ENCODE data around the gene ZNRF3. TPM values are rescaled to one million over a fixed set of nuclear protein-coding genes. Genes with fewer than 3 reads are reported as not detected.

Gene ZNRF3
- total and polyA plus RNA-seq, 9 donors, result 7.4 to 24.3 (median 11.6) TPM

- Histone ChIP-seq H3K27me3 (no peaks in the 10 kb centered on the region), H3K4me1 (ENCODE audit: insufficient read depth) (peaks cover 1% of the 10 kb centered on the region), H3K27ac (no peak overlapping the region), H3K36me3 (no peaks in the 10 kb centered on the region), H3K4me3 (no peak overlapping the region), H3K9me3 (no peaks in the 10 kb centered on the region)
- intact Hi-C loops (cut with DNase I), result no loop called here
- TF ChIP-seq POLR2A (IDR thresholded peaks at IDR 0.05) (no peak), CTCF (IDR thresholded peaks at IDR 0.05) (no peak), EP300 (IDR thresholded peaks at IDR 0.05) (no peak)
- no peak for DNase-seq
- 92 to 95% (median 94%) methylated on average over 7 of the region's 7 CpGs for WGBS, 3 donors
Observed at GRCh38 chr22:28983190-28983589, 99.8 kb downstream of the ZNRF3 start.

GRCh38 chr22:28983788-28984441 lies 100.5 kb downstream of the ZNRF3 start:
- intact Hi-C loops (cut with DNase I), result no loop called here
- Histone ChIP-seq H3K4me1 (ENCODE audit: insufficient read depth) (peaks cover 1% of the 10 kb centered on the region), H3K27me3 (no peaks in the 10 kb centered on the region), H3K9me3 (no peaks in the 10 kb centered on the region), H3K27ac (no peak overlapping the region), H3K4me3 (no peak overlapping the region), H3K36me3 (no peaks in the 10 kb centered on the region)
- no peak for DNase-seq
- WGBS, 3 donors, result 77 to 80% (median 78%) methylated on average over 4 of the region's 4 CpGs
- TF ChIP-seq CTCF (IDR thresholded peaks at IDR 0.05) (no peak), EP300 (IDR thresholded peaks at IDR 0.05) (no peak), POLR2A (IDR thresholded peaks at IDR 0.05) (no peak)

- no peak overlapping the region for H3K4me3 ChIP-seq
- H3K27ac ChIP-seq, result no peak overlapping the region
- no peaks in the 10 kb centered on the region for H3K27me3 ChIP-seq
- WGBS, 3 donors, result 78 to 86% (median 82%) methylated on average over 6 of the region's 6 CpGs
- no peaks in the 10 kb centered on the region for H3K36me3 ChIP-seq
- no peak for TF ChIP-seq EP300 (IDR thresholded peaks at IDR 0.05)
- TF ChIP-seq CTCF (IDR thresholded peaks at IDR 0.05), result no peak
- TF ChIP-seq POLR2A (IDR thresholded peaks at IDR 0.05), result no peak
- H3K9me3 ChIP-seq, result no peaks in the 10 kb centered on the region
- intact Hi-C loops (cut with DNase I), result no loop called here
- DNase-seq, result no peak
- H3K4me1 ChIP-seq (ENCODE audit: insufficient read depth), result peaks cover 1% of the 10 kb centered on the region
Observed at GRCh38 chr22:28984482-28985158, 101.2 kb downstream of the ZNRF3 start.

- no peak for DNase-seq
- no peak overlapping the region for H3K27ac ChIP-seq
- no peaks in the 10 kb centered on the region for H3K9me3 ChIP-seq
- intact Hi-C loops (cut with DNase I), result no loop called here
- H3K27me3 ChIP-seq, result no peaks in the 10 kb centered on the region
- no peak overlapping the region for H3K4me3 ChIP-seq
- no peak for TF ChIP-seq EP300 (IDR thresholded peaks at IDR 0.05)
- no peak for TF ChIP-seq CTCF (IDR thresholded peaks at IDR 0.05)
- no peak for TF ChIP-seq POLR2A (IDR thresholded peaks at IDR 0.05)
- H3K36me3 ChIP-seq, result no peaks in the 10 kb centered on the region
- H3K4me1 ChIP-seq (ENCODE audit: insufficient read depth), result peaks cover 1% of the 10 kb centered on the region
- 63 to 66% (median 65%) methylated on average over 3 of the region's 3 CpGs for WGBS, 3 donors
Observed at GRCh38 chr22:28985581-28986290, 102.4 kb downstream of the ZNRF3 start.
